H9 (cell line): ENCODE results near the gene BMPER. TPM values are rescaled to one million over a fixed set of nuclear protein-coding genes. Genes with fewer than 3 reads are reported as not detected.

Experiments
- DNase-seq: peaks from one replicate; pipeline ENCODE4 v3.0.0-alpha.2; 2017
- H2AFZ ChIP-seq: one replicate; pipeline ENCODE4 v1.6.1; 2013; ENCODE audit warnings: mild to moderate bottlenecking, low read length, control low read depth, moderate library complexity
- H2AK5ac ChIP-seq: 2 replicates; pipeline ENCODE4 v1.6.1; 2013; ENCODE audit warnings: low read length, control low read depth, mixed read lengths; ENCODE audit not compliant: insufficient read length
- H2BK120ac ChIP-seq: one replicate; pipeline ENCODE4 v1.6.1; 2013; ENCODE audit warnings: low read depth, mild to moderate bottlenecking, low read length, control low read depth, inconsistent platforms; ENCODE audit not compliant: poor library complexity, severe bottlenecking
- H2BK12ac ChIP-seq: 2 replicates; pipeline ENCODE4 v1.6.1; 2013; ENCODE audit warnings: low read length, control low read depth, mixed read lengths, low read depth; ENCODE audit not compliant: insufficient read length
- H2BK15ac ChIP-seq: 2 replicates; pipeline ENCODE4 v1.6.1; 2013; ENCODE audit warnings: low read depth, low read length, control low read depth
- H2BK20ac ChIP-seq: one replicate; pipeline ENCODE4 v1.6.1; 2013; ENCODE audit warnings: low read depth, mild to moderate bottlenecking, low read length, control low read depth, inconsistent platforms; ENCODE audit not compliant: poor library complexity, severe bottlenecking
- H2BK5ac ChIP-seq: 2 replicates; pipeline ENCODE4 v1.6.1; 2013; ENCODE audit warnings: low read length, control low read depth, mixed read lengths; ENCODE audit not compliant: insufficient read length
- H3K14ac ChIP-seq: 2 replicates; pipeline ENCODE4 v1.6.1; 2013; ENCODE audit warnings: low read length, control low read depth; ENCODE audit not compliant: insufficient read depth
- H3K18ac ChIP-seq: 2 replicates; pipeline ENCODE4 v1.6.1; 2013; ENCODE audit warnings: low read depth, mild to moderate bottlenecking, mixed read lengths, low read length, control low read depth; ENCODE audit not compliant: insufficient read length
- H3K23ac ChIP-seq: 2 replicates; pipeline ENCODE4 v1.6.1; 2013; ENCODE audit warnings: low read length, control low read depth, mixed read lengths, low read depth; ENCODE audit not compliant: insufficient read length
- H3K23me2 ChIP-seq: 2 replicates; pipeline ENCODE4 v1.6.1; 2013; ENCODE audit warnings: low read depth, mild to moderate bottlenecking, mixed read lengths, low read length, control low read depth; ENCODE audit not compliant: insufficient read length, poor library complexity, severe bottlenecking
- H3K27ac ChIP-seq: 2 replicates; pipeline ENCODE4 v1.5.1; 2013; ENCODE audit warnings: low read length, control low read depth, mixed read lengths, low read depth; ENCODE audit not compliant: insufficient read length
- H3K27me3 ChIP-seq: 2 replicates; pipeline ENCODE4 v1.6.1; 2013; ENCODE audit warnings: low read length, control low read depth, inconsistent platforms; ENCODE audit not compliant: insufficient read depth
- H3K4ac ChIP-seq: 2 replicates; pipeline ENCODE4 v1.6.1; 2013; ENCODE audit warnings: low read depth, mild to moderate bottlenecking, control low read depth, inconsistent platforms, low read length, moderate library complexity
- H3K4me1 ChIP-seq: 2 replicates; pipeline ENCODE4 v1.6.1; 2013; ENCODE audit warnings: low read length, control low read depth, inconsistent platforms; ENCODE audit not compliant: insufficient read depth
- H3K4me2 ChIP-seq: 2 replicates; pipeline ENCODE4 v1.6.1; 2013; ENCODE audit warnings: low read length, control low read depth, mixed read lengths; ENCODE audit not compliant: insufficient read length, insufficient read depth
- H3K56ac ChIP-seq: 2 replicates; pipeline ENCODE4 v1.6.1; 2013; ENCODE audit warnings: low read depth, mild to moderate bottlenecking, mixed read lengths, low read length, control low read depth; ENCODE audit not compliant: insufficient read length
- H3K79me1 ChIP-seq: 2 replicates; pipeline ENCODE4 v1.6.1; 2013; ENCODE audit warnings: low read depth, mild to moderate bottlenecking, moderate library complexity, low read length, control low read depth, inconsistent platforms; ENCODE audit not compliant: insufficient read depth, poor library complexity, severe bottlenecking
- H3K79me2 ChIP-seq: 2 replicates; pipeline ENCODE4 v1.6.1; 2013; ENCODE audit warnings: low read length, control low read depth, inconsistent platforms; ENCODE audit not compliant: insufficient read depth
- H3K9ac ChIP-seq: 2 replicates; pipeline ENCODE4 v1.6.1; 2013; ENCODE audit warnings: low read length, control low read depth, mixed read lengths; ENCODE audit not compliant: insufficient read length; ENCODE audit errors: extremely low read depth
- H3K9me3 ChIP-seq: one replicate; pipeline ENCODE4 v1.6.1; 2013; ENCODE audit warnings: low read depth, low read length, inconsistent platforms; ENCODE audit not compliant: control insufficient read depth
- H3T11ph ChIP-seq: one replicate; pipeline ENCODE4 v1.6.1; 2013; ENCODE audit warnings: mild to moderate bottlenecking, low read length, control low read depth, inconsistent platforms
- H4K20me1 ChIP-seq: one replicate; pipeline ENCODE4 v1.6.1; 2013; ENCODE audit not compliant: control insufficient read depth, insufficient read length, insufficient read depth
- H4K5ac ChIP-seq: 2 replicates; pipeline ENCODE4 v1.6.1; 2013; ENCODE audit warnings: low read depth, mild to moderate bottlenecking, mixed read lengths, low read length, control low read depth; ENCODE audit not compliant: insufficient read length
- H4K8ac ChIP-seq: replicated peaks from 2 replicates; pipeline ENCODE4 v1.6.1; 2013; ENCODE audit warnings: low read length, control low read depth, mixed read lengths, low read depth; ENCODE audit not compliant: insufficient read length
- H4K91ac ChIP-seq: 2 replicates; pipeline ENCODE4 v1.6.1; 2013; ENCODE audit warnings: low read depth, mild to moderate bottlenecking, moderate library complexity, mixed read lengths, low read length, control low read depth; ENCODE audit not compliant: insufficient read length
- H3K27ac Mint-ChIP-seq, 3 experiments: 2 replicates in 2 of 3; 3 replicates in 1 of 3; pipeline ENCODE4 v1.8.0; 2020 to 2021; ENCODE audit warnings: mixed read lengths in 3 of 3, mild to moderate bottlenecking in 1 of 3, moderate library complexity in 1 of 3
- H3K27me3 Mint-ChIP-seq: 2 replicates; pipeline ENCODE4 v1.8.0; 2021; ENCODE audit warnings: low read depth, mild to moderate bottlenecking, moderate library complexity, mixed read lengths
- H3K36me3 Mint-ChIP-seq, 3 experiments: 2 replicates in 2 of 3; 3 replicates in 1 of 3; pipeline ENCODE4 v1.8.0; 2020 to 2021; ENCODE audit warnings: low read depth in 3 of 3, mixed read lengths in 3 of 3; ENCODE audit not compliant: insufficient read depth in 1 of 3
- H3K4me1 Mint-ChIP-seq, 2 experiments: 2 replicates each; pipeline ENCODE4 v1.8.0; 2020; ENCODE audit warnings: mixed read lengths in 2 of 2
- H3K4me3 Mint-ChIP-seq, 2 experiments: 2 replicates in 1 of 2; 3 replicates in 1 of 2; pipeline ENCODE4 v1.8.0; 2020 to 2021; ENCODE audit warnings: mild to moderate bottlenecking in 2 of 2, mixed read lengths in 2 of 2, moderate library complexity in 1 of 2
- H3K9me3 Mint-ChIP-seq, 2 experiments: 2 replicates in 1 of 2; 3 replicates in 1 of 2; pipeline ENCODE4 v1.8.0; 2020; ENCODE audit warnings: mild to moderate bottlenecking in 2 of 2, mixed read lengths in 2 of 2, moderate library complexity in 1 of 2
- CTCF ChIP-seq: fragments of 200-600 bp; sonication (generic); conservative IDR thresholded peaks from 3 replicates; pipeline ENCODE4 v1.8.0; 2021; ENCODE audit warnings: antibody characterized with exemption, mild to moderate bottlenecking
- WGBS: extraction: QIAGEN DNeasy Blood & Tissue Kit; methylation state at CpG from one replicate; pipeline ENCODE4 v1.1.7; 2013; ENCODE audit warnings: missing lambda C conversion rate, low lambda C conversion rate, mixed read lengths; ENCODE audit not compliant: insufficient read length; ENCODE audit errors: extremely low coverage; 5-methylcytosine and 5-hydroxymethylcytosine counted together
- total RNA-seq: library from RNA; stranded (reverse); gene quantifications from 2 replicates; pipeline ENCODE4 v1.2.1, GENCODE V29; 2021

BMPER gene
- total RNA-seq, 1 experiment from 2014 or later: 0.20 TPM

- Histone ChIP-seq H3K23me2 (no peaks in the 10 kb centered on the region), H4K20me1 (no peaks in the 10 kb centered on the region), H4K5ac (no peak overlapping the region), H2AFZ (no peak overlapping the region), H2BK12ac (no peak overlapping the region), H3K18ac (no peak overlapping the region), H4K91ac (no peak overlapping the region), H2BK120ac (no peak overlapping the region), H3K4me2 (no peak overlapping the region), H3K4me1 (no peaks in the 10 kb centered on the region; the same call in 1 of the 2 replicates), H3K56ac (no peak overlapping the region), H3K27ac (no peak overlapping the region), H2BK5ac (no peak overlapping the region), H2AK5ac (no peak overlapping the region), H4K8ac (no peak overlapping the region), H3K23ac (no peak overlapping the region), H3T11ph (no peak overlapping the region), H3K14ac (no peak overlapping the region), H2BK15ac (no peak overlapping the region), H3K27me3 (no peaks in the 10 kb centered on the region), H2BK20ac (no peak overlapping the region), H3K79me2 (no peaks in the 10 kb centered on the region), H3K4ac (no peak overlapping the region), H3K79me1 (no peaks in the 10 kb centered on the region), H3K9ac (no peak overlapping the region), H3K9me3 (no peaks in the 10 kb centered on the region)
- H3K4me3 Mint-ChIP-seq: no peak overlapping the region
- no peak for TF ChIP-seq CTCF
- peaks cover 0 to 1% (median 0%) of the 10 kb centered on the region in 3 experiments; a peak in 1 of 7 replicates for H3K36me3 Mint-ChIP-seq
- no peak overlapping the region for H3K27ac Mint-ChIP-seq
- no CpG with 5 or more reads among the region's 4 CpGs for WGBS
- no peaks in the 10 kb centered on the region for H3K27me3 Mint-ChIP-seq
- H3K4me1 Mint-ChIP-seq: peaks cover 20 to 21% of the 10 kb centered on the region in 2 experiments
- DNase-seq: no peak
- H3K9me3 Mint-ChIP-seq: no peaks in the 10 kb centered on the region; a peak in 2 of 5 replicates
These were observed 195.3 kb downstream of the BMPER start for GRCh38 chr7:34100661-34101060.
